Suprapubic skin (tissue), 4 donors: ENCODE results near the gene MUC4. TPM values are rescaled to one million over a fixed set of nuclear protein-coding genes. Genes with fewer than 3 reads are reported as not detected.
"Not testable (repeated sequence)": the region's sequence is repeated elsewhere in the genome, so short reads cannot be mapped to it uniquely, and the experiment has no call there.

Source experiments
- DNase-seq, 2 donors: peaks; one replicate each; pipeline ENCODE4 v3.0.0-alpha.2; 2019; ENCODE audit warnings: low spot score in 2 of 2
- H3K27ac ChIP-seq: fragments of 200-600 bp; sonication (generic); one replicate; pipeline ENCODE4 v1.5.1; 2019
- H3K27me3 ChIP-seq: fragments of 200-600 bp; sonication (generic); one replicate; pipeline ENCODE4 v1.5.1; 2019
- H3K36me3 ChIP-seq: fragments of 200-600 bp; sonication (generic); one replicate; pipeline ENCODE4 v1.5.1; 2019
- H3K4me1 ChIP-seq: fragments of 200-600 bp; sonication (generic); one replicate; pipeline ENCODE4 v1.5.1; 2019
- H3K4me3 ChIP-seq: fragments of 200-600 bp; sonication (generic); one replicate; pipeline ENCODE4 v1.5.1; 2019; ENCODE audit warnings: mild to moderate bottlenecking
- H3K9me3 ChIP-seq: fragments of 200-600 bp; sonication (generic); one replicate; pipeline ENCODE4 v1.5.1; 2019
- EP300 ChIP-seq: sonication (generic); formaldehyde crosslinking; IDR thresholded peaks from one replicate; pipeline ENCODE4 v1.6.1; 2017; ENCODE audit warnings: antibody characterized with exemption
- POLR2A ChIP-seq, 2 donors: fragments of 450-650 bp; IDR thresholded peaks; one replicate each; pipeline ENCODE4 v1.6.1; 2017; ENCODE audit warnings: antibody characterized with exemption in 2 of 2, mild to moderate bottlenecking in 2 of 2, moderate library complexity in 2 of 2
- POLR2AphosphoS5 ChIP-seq, 3 donors: sonication (generic); formaldehyde crosslinking; IDR thresholded peaks; one replicate each; pipeline ENCODE4 v1.6.1; 2017; ENCODE audit warnings: antibody characterized with exemption in 3 of 3
- WGBS: methylation state at CpG from one replicate; pipeline ENCODE4 v1.1.5; 2018; 5-methylcytosine and 5-hydroxymethylcytosine counted together
- total RNA-seq, 4 donors: library from RNA; depleted of rRNA; stranded (reverse); fragments of >200 nt; gene quantifications; one replicate each; pipeline ENCODE4 v1.1.0, GENCODE V29; 2016
- TF ChIP-seq, protein P1 (sequence below), 2 donors: fragments of 200-600 bp in 1 of 2; fragments of 450-650 bp in 1 of 2; sonication (generic) in 1 of 2; IDR thresholded peaks; one replicate each; pipeline ENCODE4 v1.5.1; 2016 to 2019; ENCODE audit warnings: antibody characterized with exemption in 2 of 2, mild to moderate bottlenecking in 1 of 2, moderate library complexity in 1 of 2

The MUC4 gene
- total RNA-seq, 4 donors from 2014 or later, result not detected

DNA sequence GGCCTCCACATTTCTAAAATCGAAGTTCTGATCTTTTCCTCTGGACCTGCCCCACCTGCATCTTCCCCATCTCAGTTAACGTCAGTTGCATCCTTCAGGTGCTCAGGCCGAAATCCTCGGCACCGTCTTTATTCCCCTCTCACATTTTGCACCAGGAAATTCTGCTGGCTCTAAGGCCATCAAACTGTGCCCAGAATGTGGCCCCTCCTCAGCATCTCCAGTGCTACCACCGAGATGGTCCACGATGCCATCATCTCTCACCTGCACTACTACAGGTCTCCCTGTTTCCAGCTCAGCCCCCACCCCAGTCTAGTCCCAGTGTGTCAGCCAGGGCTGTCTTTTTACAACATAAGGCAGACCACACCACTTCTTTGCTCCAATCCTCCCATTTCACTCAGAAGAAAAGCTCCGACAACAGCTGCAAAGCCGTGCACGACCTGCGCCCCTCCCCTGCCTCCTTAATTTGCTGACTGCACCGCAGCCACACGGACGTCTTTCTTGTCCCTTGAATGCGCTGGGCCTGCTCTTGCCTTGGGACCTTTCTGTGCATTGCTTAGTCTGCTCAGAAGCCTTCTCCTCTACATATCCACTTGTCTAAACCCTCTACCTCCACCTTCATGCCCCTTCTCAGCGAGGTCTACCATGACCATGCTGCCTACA lies 76.6 kb downstream of the MUC4 start:
- H3K36me3 ChIP-seq, result no peaks in the 10 kb centered on the region

DNA sequence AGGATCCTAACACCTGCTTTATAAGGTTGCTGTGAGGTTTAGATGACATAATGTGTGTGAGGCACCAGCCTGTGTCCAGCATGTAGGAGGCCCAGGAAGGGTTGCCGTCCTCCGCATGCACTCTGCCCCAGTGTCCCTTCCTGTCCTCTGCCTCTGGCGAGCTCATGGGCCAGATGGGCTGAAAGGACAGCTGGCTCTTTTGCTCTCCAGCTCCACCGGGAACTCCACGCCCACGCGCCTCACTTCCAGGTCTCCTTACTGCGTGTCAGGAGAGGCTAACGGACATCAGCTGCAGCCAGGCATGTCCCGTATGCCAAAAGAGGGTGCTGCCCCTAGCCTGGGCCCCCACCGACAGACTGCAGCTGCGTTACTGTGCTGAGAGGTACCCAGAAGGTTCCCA lies 78.8 kb downstream of the MUC4 start:
- TF ChIP-seq EP300 (no peak), POLR2AphosphoS5 (IDR thresholded peaks at IDR 0.05) (no peak), POLR2A (IDR thresholded peaks at IDR 0.05) (no peak)
- TF ChIP-seq, protein P1, sequence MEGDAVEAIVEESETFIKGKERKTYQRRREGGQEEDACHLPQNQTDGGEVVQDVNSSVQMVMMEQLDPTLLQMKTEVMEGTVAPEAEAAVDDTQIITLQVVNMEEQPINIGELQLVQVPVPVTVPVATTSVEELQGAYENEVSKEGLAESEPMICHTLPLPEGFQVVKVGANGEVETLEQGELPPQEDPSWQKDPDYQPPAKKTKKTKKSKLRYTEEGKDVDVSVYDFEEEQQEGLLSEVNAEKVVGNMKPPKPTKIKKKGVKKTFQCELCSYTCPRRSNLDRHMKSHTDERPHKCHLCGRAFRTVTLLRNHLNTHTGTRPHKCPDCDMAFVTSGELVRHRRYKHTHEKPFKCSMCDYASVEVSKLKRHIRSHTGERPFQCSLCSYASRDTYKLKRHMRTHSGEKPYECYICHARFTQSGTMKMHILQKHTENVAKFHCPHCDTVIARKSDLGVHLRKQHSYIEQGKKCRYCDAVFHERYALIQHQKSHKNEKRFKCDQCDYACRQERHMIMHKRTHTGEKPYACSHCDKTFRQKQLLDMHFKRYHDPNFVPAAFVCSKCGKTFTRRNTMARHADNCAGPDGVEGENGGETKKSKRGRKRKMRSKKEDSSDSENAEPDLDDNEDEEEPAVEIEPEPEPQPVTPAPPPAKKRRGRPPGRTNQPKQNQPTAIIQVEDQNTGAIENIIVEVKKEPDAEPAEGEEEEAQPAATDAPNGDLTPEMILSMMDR (IDR thresholded peaks at IDR 0.05), result no peak
- Histone ChIP-seq H3K4me1 (no peaks in the 10 kb centered on the region), H3K27me3 (no peaks in the 10 kb centered on the region), H3K27ac (no peak overlapping the region), H3K36me3 (no peaks in the 10 kb centered on the region), H3K9me3 (no peaks in the 10 kb centered on the region), H3K4me3 (no peak overlapping the region)
- no peak for DNase-seq
- WGBS, result 83% methylated on average over 12 of the region's 12 CpGs

More for the DNA sequence above, 76.6 kb downstream of the MUC4 start:
- H3K27me3 ChIP-seq, result peaks cover 7% of the 10 kb centered on the region
- no peak overlapping the region for H3K4me3 ChIP-seq
- DNase-seq, result no peak
- no peaks in the 10 kb centered on the region for H3K4me1 ChIP-seq
- TF ChIP-seq POLR2A (IDR thresholded peaks at IDR 0.05), result no peak
- TF ChIP-seq, protein P1 (IDR thresholded peaks at IDR 0.05), result no peak
- no peaks in the 10 kb centered on the region for H3K9me3 ChIP-seq
- WGBS, result 78% methylated on average over 16 of the region's 16 CpGs
- no peak overlapping the region for H3K27ac ChIP-seq

DNA sequence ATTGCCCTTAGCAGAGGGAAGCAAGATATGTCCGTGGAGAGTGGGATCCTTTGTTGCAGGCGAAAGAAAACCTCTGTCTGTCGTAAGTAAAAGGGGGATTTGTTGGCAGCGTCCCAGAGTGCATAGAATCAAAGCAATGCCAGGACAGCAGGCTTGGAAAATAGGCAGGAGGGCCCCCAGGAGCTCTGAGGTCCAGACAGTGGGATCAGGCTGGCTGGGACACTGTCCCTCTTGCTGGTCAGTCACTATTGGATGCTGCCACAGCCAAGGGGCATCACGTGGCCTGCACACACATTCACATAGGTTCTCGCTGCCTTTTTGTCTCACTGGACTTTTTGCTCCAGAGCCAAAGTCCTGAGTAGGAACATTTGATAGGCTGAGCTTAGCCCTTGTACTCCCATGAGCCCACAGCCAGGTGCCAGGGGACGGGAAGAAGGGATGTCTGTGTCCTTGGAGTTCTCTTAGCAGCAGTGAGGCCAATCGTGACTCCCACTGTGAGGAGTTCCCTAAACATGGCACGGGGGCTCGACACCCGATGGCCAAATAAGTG lies 80.3 kb downstream of the MUC4 start:
- 90% methylated on average over 11 of the region's 11 CpGs for WGBS
- no peaks in the 10 kb centered on the region for H3K36me3 ChIP-seq
- no peaks in the 10 kb centered on the region for H3K27me3 ChIP-seq
- DNase-seq, result no peak
- TF ChIP-seq, protein P1 (IDR thresholded peaks at IDR 0.05), result no peak
- TF ChIP-seq POLR2A (IDR thresholded peaks at IDR 0.05), result no peak
- no peak for TF ChIP-seq POLR2AphosphoS5 (IDR thresholded peaks at IDR 0.05)
- TF ChIP-seq EP300, result no peak
- H3K27ac ChIP-seq, result no peak overlapping the region
- H3K4me3 ChIP-seq, result no peak overlapping the region
- peaks cover 8% of the 10 kb centered on the region for H3K4me1 ChIP-seq
- H3K9me3 ChIP-seq, result no peaks in the 10 kb centered on the region

DNA sequence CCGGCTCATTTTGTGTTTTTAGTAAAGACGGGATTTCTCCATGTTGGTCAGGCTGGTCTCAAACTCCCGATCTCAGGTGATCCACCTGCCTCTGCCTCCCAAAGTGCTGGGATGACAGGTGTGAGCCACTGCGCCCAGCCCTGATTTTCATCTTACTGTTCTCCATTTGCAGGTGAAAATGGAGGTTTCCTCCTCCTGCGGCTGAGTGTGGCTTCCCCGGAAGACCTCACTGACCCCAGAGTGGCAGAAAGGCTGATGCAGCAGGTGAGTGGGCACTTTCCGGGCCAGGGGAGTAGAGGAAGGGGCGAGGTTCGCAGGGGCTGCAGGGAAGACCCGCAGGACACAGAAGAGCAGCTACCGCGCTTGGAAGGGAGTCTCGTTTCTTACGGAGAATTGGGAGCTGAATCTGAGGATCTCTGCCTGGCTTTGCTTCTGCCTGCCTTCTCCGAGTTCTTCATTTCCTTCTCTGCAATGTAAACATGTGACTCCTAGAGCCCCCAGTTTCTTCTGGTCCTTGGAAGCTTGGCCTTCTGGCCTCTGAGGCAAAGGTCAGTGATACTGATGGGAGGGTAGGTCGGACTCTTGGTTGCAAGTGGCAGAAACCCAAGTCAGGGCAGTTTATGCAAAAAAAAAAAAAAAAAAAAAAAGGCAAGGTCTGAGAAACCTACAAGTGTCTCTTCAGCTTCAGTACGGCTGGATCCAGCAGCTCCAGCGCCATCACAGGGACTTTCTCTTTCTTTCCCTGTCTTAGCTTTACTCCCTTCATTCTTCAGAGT lies 82.1 kb downstream of the MUC4 start:
- TF ChIP-seq EP300, result no peak

DNA sequence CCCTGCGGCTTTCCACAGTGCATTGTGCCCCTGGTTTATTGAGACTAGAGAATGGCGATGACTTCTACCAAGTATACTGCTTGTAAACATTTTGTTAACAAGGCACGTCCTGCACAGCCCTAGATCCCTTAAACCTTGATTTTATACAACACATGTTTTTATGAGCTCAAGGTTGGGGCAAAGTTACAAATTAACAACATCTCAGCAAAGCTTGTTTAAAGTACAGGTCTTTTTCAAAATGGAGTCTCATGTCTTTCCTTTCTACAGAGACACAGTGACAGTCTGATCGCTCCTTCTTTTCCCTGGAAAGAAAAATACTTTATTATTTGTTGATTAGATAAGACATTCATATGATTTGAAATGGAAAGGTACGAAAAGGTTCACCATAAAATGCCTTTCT lies 82.9 kb downstream of the MUC4 start:
- 90% methylated on average over 5 of the region's 5 CpGs for WGBS
- H3K4me3 ChIP-seq, H3K4me1 ChIP-seq, H3K36me3 ChIP-seq, DNase-seq, H3K27me3 ChIP-seq, H3K27ac ChIP-seq, H3K9me3 ChIP-seq: not testable (repeated sequence)

More for the DNA sequence above, 82.1 kb downstream of the MUC4 start:
- DNase-seq, result no peak
- 90% methylated on average over 18 of the region's 18 CpGs for WGBS
- Histone ChIP-seq H3K9me3 (no peaks in the 10 kb centered on the region), H3K36me3 (no peaks in the 10 kb centered on the region), H3K27ac (no peak overlapping the region), H3K27me3 (no peaks in the 10 kb centered on the region), H3K4me1 (peaks cover 8% of the 10 kb centered on the region), H3K4me3 (no peak overlapping the region)

DNA sequence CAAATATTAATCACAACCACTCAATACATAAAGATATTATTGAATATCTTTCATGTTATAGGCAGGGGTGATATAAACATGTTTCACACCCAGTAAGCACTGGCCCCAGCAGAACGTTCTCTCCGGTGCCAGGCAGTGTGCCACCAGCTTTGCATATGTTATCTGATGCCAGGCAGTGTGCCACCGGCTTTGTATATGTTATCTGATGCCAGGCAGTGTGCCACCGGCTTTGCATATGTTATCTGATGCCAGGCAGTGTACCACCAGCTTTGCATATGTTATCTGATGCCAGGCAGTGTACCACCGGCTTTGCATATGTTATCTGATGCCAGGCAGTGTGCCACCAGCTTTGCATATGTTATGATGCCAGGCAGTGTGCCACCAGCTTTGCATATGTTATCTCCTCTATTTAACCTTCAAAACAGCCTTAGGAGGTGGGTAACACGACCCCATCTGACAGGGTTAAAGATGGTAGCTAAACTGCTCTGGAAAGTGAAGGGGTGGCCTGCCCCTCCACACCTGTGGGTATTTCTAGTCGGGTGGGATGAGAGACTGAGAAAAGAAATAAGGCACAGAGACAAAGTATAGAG lies 84.0 kb downstream of the MUC4 start:
- TF ChIP-seq POLR2AphosphoS5 (IDR thresholded peaks at IDR 0.05), result no peak
- no peak for TF ChIP-seq POLR2A (IDR thresholded peaks at IDR 0.05)
- TF ChIP-seq, protein P1 (IDR thresholded peaks at IDR 0.05), result no peak
- no peak for TF ChIP-seq EP300
- Histone ChIP-seq H3K4me1 (peaks cover 8% of the 10 kb centered on the region), H3K9me3 (no peaks in the 10 kb centered on the region), H3K36me3 (no peaks in the 10 kb centered on the region), H3K27ac (no peak overlapping the region), H3K4me3 (no peak overlapping the region), H3K27me3 (no peaks in the 10 kb centered on the region)
- DNase-seq, result no peak
- 43% methylated on average over 7 of the region's 7 CpGs for WGBS

DNA sequence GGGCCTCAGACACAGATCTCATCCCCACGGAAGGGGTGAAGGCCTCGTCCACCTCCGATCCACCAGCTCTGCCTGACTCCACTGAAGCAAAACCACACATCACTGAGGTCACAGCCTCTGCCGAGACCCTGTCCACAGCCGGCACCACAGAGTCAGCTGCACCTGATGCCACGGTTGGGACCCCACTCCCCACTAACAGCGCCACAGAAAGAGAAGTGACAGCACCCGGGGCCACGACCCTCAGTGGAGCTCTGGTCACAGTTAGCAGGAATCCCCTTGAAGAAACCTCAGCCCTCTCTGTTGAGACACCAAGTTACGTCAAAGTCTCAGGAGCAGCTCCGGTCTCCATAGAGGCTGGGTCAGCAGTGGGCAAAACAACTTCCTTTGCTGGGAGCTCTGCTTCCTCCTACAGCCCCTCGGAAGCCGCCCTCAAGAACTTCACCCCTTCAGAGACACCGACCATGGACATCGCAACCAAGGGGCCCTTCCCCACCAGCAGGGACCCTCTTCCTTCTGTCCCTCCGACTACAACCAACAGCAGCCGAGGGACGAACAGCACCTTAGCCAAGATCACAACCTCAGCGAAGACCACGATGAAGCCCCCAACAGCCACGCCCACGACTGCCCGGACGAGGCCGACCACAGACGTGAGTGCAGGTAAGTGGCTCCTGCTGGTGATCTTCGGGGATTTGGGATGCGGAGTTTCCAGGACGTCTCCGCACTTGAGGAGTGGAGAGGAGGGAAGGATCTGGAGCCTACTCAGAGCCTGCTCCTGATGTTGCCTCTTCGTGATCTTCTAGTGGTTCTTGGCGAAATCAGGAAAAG lies 85.6 kb downstream of the MUC4 start:
- not testable (repeated sequence) for H3K4me3 ChIP-seq, H3K27ac ChIP-seq, H3K4me1 ChIP-seq, H3K9me3 ChIP-seq, H3K36me3 ChIP-seq, DNase-seq, H3K27me3 ChIP-seq
- WGBS, result 91% methylated on average over 29 of the region's 32 CpGs

DNA sequence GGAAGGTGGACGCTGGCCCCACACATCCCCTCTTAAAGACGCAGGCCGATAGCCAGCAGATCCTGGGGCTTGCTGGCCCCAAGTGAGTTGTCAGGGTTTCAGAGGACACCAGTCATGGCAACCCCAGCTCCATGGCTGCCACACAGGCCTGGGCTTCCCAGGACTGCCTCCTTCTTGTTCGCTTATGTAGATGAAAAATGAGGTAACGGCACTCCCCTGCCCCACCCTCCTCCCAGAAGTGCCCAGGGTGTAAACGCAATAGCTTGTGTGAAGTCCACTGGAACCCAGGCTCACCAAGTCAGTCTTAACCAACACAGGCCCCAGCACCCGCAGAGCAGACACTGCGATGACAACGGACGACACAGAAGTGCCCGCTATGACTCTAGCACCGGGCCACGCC lies 87.4 kb downstream of the MUC4 start:
- not testable (repeated sequence) for H3K4me3 ChIP-seq, H3K27ac ChIP-seq, H3K9me3 ChIP-seq, H3K36me3 ChIP-seq, H3K27me3 ChIP-seq, DNase-seq
- peaks cover 12% of the 10 kb centered on the region for H3K4me1 ChIP-seq
- no CpG with 5 or more reads among the region's 13 CpGs for WGBS
